G401.6 (cell line): Measurements from ENCODE around the gene FHL1.
"Not testable (repeated sequence)": the region's sequence is repeated elsewhere in the genome, so short reads cannot be mapped to it uniquely, and the experiment has no call there.

Experiments used
- FAIRE-seq: peaks from 2 replicates; lab custom pipeline; 2012; peaks lifted over from hg19 to GRCh38; lab: Jason Lieb, UNC

Gene FHL1

DNA sequence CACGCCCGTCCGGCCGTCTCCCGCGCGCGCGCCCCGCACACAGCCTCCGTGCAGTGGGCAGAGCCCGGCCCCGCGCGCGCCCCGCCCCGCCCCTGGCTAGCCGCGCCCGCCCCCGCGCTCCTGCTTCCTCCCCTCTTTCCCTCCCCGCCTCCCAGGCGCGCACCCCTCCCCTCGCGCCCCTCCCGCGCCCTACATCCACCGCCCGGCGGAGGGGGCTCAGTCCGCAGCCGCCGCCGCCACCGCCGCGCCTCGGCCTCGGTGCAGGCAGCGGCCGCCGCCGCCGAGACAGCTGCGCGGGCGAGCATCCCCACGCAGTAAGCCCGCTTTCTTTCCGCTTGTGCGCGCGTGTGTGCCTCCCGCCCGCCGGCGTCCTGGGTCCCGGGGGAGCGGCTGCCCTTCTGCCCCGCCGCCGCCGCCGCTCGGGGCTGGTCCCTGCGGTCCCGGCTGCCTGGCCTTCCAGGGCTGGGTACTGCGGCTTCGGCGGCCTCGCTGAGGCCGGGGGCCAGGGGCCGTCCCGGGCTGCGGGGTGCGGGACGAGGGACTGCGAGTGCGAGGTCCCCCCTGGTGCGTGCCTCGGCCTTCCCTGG lies at the start of gene FHL1:
Gene FHL1, plus strand, starts transcription at position 219 of the 587 bp plus-strand sequence.
- no peak for FAIRE-seq

DNA sequence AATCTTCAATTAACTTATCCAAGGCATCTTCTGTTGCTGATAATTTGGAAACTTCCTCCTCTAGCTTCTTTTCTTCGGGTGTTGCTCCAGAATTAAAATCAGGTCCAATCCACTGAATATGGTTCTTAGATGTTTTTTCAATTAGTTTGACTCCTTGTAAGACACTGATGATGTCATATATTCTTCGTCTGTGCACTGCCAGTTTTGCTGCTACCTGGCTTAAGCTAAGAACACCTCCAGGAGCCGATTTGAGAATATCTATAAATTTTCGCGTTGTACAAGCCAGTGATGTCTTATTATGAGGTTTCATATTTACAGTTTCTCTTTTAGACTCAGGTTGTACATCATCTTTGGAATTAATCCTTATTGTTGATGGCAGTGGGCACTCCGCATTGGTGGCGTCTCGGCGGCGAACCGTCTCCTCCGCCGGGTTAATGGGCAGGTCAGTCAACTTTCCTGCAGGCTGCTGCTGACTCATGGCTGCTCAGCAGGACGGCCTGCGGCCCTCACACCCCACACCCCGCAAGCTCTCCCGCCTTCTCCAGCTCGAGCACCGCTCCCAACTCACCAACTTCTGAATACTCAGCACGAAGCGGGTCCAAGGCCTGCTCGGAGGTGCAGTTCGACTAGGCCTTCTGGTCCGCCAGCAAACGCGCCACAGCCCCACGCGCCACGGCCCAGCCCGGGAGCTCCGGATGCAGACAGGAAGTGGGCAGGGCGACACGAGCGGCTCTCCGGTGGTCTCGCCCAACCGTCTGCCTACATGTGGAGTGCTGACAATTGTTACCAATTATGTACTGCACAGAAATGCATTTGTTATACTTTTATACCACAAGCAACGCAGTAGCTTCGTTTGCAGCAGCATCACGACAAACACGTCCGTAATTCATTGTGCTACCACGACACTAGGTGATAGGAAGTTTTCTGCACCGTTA lies 49.2 kb upstream of the FHL1 start:
- FAIRE-seq = no peak

DNA sequence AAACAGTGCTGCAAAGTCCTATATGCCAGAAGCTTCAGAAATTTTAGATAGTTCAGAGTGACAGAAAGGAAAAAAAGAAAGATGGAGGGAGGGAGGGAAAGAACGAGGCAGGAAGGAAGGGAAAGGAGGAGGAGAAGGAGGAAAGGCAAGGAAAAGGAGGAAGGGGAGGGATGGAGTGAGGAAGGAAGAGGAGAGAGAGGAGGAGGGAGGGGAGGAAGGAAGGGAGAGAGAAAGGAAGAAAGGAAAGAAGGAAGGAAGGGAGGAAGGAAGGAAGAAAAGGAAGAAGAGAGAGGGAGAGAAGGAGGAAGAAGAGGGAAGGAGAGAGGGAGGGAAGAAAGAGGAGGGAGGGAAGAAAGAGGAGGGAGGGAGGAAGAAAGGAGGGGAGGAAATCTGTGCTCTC lies 42.4 kb upstream of the FHL1 start:
- FAIRE-seq = no peak

DNA sequence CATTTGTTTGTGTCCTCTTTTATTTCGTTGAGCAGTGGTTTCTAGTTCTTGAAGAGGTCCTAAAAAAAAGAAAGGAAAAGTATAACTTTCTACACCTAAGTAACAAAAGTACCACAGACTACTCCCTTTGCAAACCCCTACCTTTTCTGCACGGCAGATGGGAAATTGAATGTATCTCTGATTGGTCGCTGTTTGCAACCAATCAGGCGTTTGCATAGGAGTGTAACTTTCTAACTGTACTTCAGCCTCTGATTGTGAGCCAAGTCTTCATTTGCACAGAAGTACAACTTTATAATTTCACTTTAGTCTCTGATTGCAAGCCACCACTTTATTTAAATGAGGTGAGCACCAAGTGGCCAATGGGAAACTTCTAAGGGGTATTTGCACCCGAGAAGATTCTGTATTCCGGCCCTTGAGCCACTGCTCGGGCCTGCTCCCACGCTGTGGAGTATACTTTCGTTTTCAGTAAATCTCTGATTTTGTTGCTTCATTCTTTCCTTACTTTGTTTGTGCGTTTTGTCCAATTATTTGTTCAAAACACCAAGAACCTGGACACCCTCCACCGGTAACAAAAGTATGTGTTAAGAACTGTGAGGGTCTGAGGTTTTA lies 40.3 kb upstream of the FHL1 start:
- no peak for FAIRE-seq

DNA sequence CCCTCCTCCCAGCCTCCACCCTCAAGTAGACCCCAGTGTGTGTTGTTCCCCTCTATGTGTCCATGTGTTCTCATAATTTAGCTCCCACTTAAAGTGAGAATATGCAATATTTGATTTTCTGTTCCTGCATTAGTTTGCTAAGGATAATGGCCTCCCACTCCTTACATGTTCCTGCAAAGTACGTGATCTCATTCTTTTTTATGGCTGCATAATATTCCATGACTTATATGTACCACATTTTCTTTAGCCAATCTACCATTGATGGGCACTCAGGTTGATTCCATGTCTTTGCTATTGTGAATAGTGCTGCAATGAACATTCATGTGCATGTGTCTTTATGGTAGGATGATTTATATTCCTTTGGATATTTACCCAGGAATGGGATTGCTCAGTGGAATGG lies 38.4 kb upstream of the FHL1 start:
- not testable (repeated sequence) for FAIRE-seq

DNA sequence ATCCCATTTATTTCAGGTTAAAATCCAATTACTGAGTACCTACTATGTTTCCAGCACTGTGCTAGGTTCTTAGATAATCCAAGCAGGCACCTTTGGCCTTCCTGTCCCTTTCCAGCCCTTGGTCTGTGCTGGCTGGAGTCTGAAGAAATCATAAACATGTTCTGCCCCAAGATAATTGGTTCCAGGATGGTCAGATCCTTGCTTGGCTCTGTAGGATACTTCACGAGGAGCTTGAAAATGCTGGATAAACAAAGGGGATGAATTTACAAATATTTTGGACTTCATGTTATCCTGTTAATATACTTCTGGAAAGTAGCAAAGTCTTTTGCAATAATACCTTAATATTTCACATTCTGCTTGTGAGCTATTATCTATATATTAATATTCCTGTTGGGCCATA lies 35.0 kb upstream of the FHL1 start:
- no peak for FAIRE-seq

DNA sequence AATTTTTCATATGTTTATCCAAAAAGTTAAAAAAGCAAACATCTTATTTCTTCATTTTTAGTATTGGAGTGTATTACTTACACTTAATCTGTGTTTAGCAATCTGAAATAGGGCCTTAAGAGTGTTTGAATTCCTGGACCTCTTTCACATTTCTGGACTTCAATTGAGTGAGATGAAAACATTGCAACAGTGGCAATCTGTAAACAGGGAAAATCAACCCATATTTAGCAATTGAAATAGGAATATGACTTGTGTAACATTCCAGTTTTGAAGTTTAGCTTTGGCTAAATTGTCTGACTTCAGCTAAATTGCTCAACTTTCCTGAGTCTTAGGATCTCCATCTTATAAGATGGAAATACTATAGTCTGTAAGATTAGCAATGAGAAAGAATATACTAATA lies 34.6 kb upstream of the FHL1 start:
- no peak for FAIRE-seq

DNA sequence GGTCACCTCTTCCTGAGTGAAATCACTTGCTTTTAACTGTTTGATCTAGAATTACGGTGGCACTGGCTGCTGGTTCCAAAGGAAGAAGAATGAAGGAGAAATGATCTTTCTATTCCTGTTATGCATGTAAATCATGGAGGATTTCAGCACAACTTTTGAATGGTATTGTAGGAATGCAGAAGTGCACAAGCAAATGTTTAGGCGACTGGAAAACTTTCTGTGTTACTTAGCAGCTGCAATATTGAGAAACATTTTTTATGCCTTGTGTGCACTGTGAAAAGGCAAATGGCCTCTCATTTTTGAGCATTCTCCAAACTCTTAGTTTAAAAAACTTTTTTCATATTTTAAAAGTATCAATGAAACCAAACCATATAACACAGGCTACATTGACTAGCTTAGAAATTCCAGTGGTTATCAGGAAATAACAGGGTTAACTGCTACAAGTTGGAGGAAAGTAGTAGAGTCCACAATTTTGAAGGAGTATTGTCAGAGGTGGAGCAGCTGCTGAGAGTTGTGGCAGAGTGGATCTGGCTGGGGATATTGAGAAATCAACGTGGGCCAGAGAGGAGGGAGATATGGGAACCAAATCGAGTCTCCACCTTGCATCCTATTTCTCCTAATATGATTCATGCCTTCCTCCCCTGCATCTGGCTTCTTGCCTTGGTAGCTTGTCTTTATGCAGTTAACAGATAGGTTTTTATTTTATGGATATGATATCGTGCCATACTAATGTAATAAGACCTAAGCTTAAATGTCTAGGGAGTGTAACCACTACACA lies 32.0 kb upstream of the FHL1 start:
- FAIRE-seq = no peak

DNA sequence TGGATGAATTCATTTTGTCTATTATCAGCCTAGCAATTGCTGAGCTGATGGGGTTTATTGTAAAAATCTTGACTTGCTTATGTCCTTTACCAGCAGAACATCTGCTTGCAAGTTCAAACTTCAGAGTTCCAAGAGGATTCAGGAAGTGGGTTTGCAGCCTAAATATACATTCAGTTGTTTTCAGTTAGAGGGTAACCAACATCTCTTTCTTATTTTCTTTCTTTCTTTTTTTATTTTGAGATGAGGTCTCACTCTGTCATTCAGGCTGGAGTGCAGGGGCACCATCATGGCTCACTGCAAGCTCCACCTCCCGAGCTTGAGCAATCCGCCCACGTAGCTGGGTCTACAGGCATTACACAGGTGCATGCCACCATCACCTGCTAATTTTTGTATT lies 31.4 kb upstream of the FHL1 start:
- no peak for FAIRE-seq

DNA sequence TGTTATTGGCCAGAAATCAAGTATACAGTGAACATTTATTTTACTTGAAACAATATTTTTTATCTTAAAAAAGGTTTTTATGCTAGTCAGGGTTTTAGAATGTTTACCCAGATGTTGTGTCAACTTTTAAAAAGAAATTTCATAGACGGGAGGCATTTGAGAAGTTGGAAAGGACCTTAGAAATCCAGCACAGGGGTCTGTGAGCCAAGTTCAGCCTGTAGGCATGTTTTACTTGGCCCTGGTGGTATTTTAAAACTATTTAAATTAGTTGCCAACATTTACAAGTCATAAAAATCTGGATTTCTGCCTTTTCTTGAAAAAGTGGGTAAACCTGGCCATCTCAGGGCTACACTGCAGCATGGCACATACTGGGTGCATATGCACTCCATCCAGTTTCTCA lies 25.5 kb upstream of the FHL1 start:
- FAIRE-seq = no peak

DNA sequence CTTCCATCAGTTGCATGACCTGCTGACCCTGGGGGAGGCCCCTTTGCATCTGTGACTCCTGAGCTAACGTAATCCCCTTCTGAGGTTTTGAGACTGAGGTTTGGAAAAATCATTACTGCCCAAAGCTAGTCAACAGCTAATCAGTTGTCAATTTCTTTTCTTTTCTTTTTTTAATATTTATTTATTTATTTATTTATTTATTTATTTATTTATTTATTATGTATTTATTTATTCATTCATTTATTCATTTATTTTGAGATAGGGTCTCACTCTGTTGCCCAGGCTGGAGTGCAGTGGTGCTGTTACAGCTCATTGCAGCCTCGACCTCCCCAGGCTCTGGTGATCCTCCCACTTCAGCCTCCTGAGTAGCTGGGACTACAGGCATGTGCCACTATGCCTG lies 25.1 kb upstream of the FHL1 start:
- no peak for FAIRE-seq

DNA sequence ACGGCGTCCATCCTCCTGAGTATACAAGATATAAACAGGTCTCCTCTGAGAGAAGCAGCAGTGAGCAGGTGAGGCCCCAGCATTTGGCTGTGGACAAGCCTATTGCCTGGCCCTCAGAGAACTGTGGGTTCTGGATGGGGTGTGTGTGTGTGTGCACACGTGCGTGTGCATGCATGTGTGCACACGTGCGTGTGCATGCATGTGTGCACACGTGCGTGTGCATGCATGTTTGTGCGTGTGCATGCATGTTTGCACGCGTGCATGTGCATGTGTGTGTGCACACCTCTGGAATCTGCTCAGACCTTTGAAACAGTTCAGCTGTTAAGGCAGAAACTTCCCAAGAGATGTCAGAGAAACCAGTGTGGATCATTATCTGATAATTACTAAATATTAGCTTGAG lies 22.2 kb upstream of the FHL1 start:
- FAIRE-seq = no peak

DNA sequence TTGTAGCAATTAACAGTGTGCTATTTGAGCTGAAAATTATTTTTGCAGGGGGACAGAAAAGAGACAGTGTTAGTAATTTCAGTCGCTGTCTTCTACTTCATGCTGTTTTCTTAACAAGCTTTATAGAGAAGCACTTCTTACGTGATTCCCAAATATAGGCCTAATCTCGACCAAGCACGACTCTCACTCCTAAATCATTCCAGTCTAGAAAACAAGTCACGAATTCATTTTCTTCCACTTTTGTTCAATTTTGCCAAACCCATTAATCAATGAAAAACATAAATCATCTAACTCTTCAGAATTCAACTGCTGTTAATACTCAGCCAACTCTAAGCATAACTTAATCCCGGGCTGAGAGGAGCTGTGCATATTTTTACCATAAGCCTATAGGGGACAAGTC lies 21.0 kb upstream of the FHL1 start:
- FAIRE-seq = no peak

DNA sequence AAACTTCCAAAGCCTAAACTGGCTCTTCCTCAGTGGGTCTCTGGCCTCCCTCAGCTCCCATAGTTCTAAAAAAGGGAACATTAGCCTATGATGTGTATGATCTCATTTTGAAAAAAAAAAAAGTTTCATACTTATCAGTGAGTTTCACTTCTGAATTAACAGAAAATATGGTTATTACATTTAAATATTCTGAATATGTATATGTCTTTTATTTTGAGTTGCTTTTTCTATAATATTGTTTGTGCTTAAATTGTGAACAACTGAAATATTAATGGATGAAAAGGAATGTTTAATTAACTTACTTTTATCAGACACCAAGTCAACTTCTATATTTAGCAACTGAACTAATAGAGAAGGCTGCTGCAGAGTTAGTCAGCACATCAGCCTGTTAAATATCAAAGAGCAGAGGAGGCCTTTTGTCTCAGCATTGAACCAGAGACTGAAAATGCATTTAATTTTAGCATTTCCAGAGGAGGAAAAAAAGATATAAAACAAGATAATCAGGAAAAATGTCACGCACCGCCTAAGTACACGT lies 20.4 kb upstream of the FHL1 start:
- no peak for FAIRE-seq

DNA sequence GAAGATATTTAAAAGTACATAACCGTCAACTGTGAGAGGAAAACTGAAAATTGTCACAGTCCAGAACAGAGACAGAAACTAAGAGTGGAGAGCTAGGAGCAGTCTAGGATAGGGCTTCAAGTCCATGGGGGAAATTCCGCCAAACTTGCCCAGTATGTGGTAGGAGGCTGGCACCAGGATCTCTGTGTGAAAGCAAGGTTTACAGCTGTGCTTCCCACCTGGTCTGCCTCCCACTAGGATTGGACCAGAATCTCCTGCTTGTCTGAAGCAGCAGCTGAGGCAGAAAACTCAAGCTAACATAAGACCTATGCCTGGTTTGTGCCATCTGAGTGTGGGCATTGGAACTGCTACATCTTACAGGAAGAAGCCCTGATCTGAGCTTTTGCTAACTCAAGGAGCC lies 18.6 kb upstream of the FHL1 start:
- no peak for FAIRE-seq

DNA sequence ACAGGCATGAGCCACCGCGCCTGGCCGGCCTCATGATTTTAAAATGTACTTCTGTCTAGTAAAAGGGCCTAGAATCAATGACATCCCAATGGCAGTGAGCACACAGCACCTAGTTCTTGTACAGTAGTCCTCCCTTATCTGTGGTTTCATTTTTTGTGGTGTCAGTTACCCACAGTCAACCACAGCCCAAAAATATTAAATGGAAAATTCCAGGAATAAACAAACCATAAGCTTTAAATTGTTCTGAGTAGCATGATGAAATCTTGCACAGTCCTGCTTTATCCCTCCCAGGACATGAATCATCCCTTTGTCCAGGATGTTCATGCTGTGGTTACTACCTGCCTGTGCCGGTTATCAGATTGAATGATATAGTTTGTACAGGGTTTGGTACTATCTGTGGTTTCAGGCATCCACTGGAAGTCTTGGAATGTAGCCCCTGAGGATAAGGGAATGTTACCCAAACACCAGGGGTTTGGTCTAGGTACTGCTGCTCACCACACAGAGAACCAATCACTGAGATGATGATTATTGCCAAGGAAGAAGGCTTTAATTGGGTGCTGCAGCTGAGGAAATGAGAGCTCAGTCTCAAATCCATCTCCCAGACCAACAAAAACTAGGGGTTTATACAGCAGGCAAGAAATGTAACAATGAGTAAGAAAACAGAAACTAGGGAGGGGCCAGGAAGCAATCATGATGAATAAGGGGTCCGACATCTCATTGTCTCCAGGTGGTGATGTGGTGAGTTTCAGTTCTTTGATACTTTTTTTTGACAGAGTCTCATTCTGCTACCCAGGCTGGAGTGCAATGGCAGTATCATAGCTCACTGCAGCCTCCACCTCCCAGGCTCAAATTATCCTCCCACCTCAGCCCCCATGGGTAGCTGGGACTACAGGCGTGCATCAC lies 16.2 kb upstream of the FHL1 start:
- no peak for FAIRE-seq

DNA sequence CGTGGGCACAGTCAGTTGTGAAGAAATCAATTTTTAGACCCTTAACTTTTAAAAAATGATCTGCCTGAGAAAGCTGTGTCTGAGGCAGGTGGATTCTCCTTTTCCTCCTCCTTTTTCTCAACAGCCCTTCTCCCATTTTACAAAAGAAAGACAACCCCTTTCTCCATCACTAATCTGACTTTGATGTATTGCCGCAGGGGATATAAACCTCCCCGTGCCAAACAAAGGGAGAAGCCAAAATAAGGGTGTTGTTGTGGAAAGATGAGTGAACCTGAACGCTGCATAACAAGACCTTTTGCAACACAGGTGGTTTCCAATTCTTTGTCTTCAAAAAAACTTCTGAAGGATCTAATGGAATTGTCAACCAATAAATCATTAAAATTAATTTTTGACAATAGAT lies 8.4 kb upstream of the FHL1 start:
- FAIRE-seq = no peak

DNA sequence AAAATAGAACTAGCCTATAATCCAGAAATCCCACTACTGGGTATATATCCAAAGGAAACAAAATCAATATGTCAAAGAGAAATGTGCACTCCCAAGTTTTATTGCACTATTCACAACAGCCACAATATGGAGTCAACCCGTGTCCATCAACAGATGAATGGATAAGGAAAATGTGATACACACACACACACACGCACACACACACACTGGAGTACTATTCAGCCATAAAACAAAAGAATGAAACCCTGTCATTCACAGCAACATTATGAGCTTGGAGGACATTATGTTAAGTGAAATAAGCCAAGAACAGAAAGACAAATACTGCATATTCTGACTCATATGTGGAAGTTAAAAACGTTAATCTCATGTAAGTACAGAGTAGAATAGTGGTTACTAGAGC lies 5.8 kb upstream of the FHL1 start:
- FAIRE-seq = no peak

DNA sequence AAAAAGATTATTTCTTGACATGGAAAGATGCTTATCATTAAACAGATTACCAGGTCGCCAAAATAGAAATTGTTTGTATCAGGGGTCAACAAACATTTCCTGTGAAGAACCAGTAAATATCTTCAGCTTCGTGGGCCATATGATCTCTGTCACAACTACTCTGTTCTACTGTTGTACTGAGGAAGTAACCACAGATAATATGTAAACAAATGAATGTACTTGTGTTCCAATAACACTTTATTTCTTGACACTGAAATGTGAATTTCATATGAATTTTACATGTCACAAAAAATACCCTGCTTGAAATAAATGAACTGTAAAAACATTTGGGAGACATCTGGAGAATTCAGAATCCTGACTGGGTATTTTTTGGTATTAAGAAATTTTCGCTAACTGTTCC lies 4.7 kb upstream of the FHL1 start:
- no peak for FAIRE-seq

DNA sequence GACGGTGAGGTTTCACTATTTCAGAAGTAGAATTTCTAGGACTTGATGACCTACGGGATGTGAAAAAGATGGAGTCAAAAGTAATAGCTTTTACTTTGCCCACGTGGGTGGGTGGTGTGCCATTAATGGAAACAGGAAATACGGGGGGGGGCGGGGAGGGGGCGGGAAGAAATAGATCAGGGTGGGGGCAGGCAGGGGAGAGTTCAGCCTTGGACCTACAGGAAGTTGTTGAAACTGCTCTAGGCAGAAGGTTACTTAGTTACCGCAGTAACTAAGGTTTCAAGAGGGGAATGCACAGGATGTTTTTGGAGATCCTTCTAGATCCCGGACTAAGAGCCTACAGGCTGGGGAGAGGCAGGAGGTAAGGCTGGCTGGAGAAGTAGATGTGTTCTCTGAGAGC lies 3.6 kb upstream of the FHL1 start:
- FAIRE-seq = no peak

DNA sequence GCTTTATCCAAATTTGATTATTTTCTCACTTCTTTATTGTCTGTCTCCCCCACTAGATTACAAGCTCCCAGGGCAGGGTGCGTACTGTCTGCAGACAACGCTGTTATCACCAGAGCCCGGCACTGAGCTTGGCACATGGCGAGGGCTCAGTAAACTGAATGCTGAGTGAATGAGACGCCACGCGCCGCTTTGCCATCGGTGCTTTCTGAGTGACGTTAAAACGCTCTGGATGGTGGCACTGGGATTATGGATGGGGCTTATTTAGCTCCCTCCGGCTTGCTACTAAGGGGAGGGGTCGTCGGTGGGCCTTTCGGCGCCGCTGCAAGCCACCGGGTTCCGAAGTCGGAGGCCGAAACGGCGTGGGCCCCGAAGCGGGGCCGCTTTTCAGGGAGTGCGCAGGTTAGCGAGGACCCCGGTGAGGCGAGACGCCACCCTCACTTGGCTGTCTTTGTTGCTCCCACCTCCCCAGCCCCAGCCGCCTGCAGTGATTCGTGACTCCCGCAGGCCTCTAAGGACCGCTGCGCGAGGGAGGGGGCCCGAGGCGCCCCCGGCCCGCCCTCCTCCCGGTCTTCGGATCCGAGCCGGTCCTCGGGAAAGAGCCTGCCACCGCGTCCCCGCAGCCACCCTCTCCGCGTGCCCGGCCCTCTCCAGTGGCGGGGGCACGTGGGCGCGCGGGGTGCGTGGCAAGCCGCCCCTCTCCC lies 569 bp upstream of the FHL1 start:
- no peak for FAIRE-seq
